ENCODE results near the gene FREM2.

FREM2 gene

DNA sequence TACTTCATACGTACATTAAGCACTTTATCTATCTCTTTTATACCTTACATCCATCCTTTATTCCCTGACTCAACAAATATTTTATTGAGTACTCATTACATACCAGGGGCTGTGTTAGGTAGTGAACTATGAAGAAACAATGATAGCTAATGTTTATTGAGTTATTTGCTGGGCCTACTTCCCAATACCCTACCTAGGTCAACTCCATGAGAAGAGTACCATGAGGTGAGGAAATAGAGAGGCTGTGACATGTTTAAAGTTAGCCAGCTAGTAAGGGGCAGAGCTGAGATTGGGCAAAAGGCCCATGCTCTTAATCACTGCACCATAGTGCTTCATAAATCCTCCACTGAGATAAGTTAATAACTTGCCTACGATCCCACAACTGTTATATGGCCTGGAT is 79.9 kb downstream of the FREM2 start:
- DNase-seq: no peak

DNA sequence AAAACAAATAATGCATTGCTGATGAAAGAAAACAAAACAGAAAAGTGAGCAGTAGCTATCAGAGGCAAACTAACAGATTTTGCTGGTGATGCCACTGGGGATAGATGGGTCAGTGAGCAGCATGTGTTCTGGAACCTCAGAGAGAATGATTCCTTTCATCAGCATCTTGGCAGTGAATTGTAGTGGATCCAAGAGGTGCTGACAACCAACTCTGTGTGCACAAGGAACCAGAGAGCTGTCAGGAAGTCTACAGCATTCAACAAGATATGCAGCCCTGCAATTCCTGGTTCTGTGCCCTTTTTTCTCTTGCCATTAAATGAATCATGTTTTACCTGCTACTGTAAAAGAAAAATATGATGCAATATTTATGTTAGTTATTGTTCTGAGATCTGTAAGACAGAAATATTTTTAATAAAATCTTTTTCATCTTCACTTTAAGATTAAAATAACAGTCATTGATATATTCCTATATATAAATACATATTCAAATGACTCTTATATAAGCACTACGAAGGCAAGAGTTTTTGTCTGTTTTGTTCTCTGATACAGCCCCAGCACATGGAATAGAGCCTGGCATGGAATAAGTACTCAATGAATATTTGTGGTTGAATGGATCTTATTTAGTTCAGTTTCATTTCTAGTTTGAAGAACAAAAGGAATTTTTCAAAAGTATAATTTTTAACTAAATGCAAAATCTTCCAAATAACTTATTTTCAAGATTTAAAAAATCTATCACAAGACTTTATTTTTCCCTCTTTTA is 80.8 kb downstream of the FREM2 start:
- DNase-seq: no peak

GRCh38 chr13:38769526-38769925 is 82.6 kb downstream of the FREM2 start:
- DNase-seq: no peak

DNA sequence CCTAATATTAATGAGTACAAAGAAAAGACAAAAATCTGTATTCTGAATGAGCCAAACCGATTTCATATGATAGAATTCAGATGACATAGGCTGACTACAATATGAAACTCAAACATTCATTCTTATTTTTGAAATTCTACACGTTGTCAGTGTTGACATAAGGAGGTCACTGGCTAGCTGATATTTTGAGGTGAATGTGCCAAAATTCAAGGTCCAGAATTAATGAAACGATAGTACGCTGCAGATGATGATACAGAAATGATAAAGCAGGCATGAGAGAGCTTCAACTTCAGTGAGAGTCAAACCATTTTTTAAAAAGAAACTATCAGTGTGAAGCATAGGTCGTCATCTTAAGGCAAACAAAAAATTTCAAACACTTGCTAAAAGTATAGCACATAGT is 88.2 kb downstream of the FREM2 start:
- no peak for DNase-seq

DNA sequence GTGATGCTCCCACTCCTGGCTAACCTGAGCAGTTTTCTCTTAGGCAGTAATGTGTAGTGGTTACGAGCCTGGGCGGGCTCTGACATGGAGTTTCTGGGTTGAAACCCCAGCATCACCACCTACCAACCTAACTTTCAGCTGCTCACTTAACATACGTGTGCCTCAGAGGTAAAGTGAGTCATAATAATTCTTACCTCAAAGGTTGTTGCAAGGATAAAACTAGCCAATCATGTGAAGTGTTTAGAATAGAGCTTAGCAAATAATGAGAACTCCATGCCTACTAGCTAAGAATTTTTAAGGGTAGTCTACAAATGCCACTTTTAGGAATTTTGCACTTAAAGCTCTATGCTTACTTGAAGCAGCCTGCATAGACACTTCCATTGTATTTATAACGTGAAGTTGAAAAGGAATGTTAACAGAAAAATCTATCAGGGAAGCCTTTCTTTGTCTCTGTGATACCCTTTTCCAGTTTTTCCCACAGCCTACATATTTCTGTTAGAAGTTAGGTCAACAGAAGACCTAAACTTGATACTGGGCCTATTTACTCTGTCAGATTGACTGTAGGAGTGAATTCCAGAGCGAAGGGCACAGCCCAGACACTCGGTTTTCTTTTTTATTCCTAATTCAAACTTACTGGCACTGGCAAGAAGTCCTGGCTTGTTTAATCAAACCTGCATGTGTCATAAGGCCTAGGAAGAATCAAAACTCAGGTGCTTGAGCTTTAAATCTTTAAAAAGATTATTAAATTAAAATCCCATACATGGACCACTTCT is 90.7 kb downstream of the FREM2 start:
- no peak for DNase-seq

- DNase-seq: no peak
These were observed 94.7 kb downstream of the FREM2 start for GRCh38 chr13:38781539-38781938.

DNA sequence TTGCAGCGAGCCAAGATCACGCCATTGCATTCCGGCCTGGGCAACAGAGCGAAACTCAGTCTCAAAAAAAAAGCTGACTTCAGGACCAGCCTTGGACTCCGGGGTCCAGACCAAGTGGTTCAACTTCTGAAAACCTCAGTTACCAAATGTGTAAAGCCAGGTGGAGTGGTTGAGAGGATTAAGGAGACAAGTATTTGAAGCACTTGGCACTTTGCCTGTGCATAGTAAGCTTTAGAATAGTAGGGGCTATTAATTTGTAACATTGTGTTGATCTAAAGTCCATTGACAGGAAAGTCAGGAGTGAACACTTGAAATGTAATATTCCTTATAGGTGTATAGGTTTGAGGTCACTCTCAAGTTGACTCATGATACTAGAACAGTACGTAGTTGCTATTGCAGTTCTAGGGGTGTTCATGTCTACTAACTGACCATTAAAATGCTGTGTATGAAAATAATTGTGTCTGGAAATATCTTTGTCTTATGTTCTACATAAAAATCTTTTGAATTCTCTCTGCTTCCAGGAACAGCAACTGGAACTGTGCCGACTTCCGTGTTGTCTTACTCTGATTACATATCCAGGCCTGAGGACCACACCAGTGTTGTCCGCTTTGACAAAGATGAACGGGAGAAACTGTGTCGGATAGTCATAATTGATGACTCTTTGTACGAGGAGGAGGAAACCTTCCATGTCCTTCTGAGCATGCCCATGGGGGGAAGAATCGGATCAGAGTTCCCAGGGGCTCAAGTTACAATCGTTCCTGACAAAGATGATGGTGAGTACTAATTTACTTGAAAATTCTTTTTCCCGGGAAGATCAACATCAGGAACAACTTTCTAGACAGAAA is 97.4 kb downstream of the FREM2 start:
- no peak for DNase-seq

DNA sequence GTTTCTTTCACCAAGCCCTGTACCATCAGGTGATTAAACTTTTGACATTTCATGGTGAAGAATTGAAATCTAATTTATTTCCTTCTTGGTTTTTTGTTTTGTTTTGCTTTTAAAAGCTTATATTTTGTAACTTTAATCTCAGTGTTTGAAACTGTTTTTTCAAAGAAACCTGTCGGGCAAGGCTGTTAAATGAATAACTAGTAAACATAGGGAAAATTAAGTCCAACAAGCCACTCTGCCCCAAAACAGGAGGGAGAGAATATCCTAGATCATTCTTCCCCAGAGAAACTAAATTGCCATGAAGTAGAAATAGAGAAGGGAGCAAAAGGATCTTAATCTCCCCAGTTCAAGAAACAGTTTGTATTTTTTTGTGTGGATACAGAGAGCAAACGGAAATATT is 98.2 kb downstream of the FREM2 start:
- no peak for DNase-seq

GRCh38 chr13:38785490-38785889 is 98.6 kb downstream of the FREM2 start:
- DNase-seq: no peak

DNA sequence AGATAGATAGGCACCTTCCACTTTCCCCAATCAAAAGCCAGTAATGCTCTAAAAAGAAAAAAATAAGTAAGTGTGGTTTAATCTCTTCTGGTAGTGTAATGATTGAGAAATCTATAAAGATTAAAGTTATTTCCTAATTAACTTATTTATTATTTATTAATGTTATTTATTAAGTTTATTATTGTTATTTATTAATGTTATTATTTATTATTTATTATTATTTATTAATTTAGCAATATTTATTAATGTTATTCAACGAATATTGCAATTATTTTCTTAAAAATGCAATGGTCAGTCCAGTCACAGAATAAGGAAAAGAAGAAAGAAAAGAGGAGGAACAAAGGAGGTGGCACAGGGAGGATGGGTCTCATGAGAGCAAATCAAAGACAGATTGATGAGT is 100.7 kb downstream of the FREM2 start:
- DNase-seq: no peak

DNA sequence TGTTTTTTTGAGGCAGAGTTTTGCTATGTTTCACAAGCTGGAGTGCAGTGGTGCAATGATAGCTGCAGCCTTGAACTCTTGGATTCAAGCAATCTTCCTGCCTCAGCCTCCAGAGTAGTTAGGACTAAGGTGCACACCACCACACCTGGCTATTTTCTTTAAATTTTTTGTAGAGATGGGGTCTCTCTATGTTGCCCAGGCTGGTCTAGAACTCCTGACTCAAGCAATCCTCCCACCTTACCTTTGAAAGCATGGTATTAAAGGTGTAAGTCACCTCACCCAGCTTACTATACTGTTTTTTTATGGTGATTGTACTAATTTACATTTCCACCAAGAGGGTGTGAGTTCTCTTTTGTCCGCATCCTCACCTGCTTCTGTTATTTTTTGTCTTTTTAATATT is 110.0 kb downstream of the FREM2 start:
- DNase-seq: no peak

DNA sequence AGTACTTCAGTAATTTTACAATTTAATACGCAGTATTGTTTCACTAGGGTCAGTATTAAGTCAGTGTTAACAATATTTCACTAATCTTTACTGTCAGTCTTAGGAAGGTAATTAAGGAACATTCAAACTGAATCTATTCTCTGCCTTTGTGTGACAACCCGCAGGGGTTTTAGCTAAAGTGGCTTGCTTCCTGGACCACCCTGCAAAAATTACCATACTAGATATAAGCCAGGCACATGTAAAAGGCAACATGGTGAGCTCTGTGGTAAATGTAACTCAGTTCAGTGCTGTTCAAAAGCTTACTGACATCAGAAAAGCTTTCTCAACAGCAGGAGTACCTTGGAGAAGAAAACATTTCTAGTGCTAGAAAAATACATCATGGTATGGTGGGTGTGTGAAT is 116.7 kb downstream of the FREM2 start:
- no peak for DNase-seq

DNA sequence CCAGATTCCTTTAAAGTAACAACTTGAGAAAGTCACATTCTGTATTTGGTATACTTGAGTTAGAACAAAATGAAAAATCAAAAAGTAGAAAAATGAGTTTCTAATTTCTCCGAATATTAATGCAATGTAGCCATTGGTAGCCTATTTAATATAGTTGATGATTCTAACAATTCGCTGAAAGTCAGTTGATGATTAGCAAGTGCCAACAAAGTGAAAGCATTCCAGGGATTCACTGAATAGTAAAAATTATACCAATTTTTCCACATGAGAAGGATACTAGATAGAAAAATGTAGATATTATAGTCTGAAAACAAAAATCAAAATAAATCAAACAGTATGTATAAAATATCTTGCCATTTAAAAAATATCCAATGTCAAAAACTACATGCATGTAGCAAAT is 117.2 kb downstream of the FREM2 start:
- no peak for DNase-seq

DNA sequence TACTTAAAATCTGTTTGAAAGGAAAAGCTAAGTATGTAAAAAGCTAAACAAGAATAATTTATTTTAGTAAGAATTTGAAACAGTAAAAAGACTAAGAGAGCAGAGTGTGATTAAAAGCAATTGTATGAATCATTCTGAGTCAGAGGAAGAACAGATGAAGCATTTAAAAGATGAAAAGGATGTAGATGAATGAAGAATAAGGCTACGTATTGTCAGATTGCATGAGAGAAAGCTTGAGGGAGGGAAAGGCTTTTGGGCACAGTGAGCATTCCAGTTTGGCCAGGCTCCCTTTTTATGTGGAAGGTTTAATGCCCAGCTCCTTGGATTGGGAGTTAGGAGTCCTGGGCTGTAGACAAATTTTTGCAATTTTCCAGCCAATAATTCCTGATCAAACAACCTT is 117.7 kb downstream of the FREM2 start:
- no peak for DNase-seq

DNA sequence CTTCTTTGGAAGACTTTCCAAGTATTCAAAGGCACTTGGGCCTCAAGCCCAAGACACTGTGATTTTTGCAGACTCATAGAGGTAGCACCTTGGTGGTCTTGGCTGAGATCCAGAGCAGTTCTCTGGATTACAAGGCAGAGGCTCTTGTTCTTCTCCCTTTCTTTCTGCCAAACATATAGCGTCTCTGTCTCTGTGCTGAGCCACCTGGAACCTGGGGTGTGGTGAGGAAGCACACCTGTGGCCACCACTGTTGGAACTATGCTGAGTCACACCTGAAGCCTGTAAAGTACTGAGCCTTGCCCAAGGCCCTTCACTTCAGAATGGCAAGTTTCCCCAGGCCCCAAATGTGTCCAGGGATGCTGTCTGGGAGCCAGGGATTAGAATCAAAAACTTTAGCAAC is 127.5 kb downstream of the FREM2 start:
- no peak for DNase-seq

DNA sequence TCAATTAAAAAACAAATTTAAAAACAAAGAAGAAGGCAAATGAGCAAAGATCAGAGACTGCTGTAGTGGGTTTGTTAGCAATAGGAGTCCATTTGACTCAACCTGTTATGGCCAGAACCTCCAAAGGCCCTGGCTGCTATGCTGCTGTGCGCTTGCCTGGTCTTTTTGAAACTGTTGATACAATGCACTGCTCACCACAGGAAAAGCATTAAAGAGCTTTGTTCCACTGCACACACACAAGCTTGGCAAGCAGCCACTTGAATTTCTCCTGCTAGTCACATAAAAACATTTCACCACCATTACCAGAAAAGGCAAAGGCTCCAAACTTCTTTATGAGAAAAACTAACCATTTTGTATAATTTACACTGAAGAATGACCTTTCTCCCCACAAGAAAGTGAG is 132.2 kb downstream of the FREM2 start:
- DNase-seq: no peak

DNA sequence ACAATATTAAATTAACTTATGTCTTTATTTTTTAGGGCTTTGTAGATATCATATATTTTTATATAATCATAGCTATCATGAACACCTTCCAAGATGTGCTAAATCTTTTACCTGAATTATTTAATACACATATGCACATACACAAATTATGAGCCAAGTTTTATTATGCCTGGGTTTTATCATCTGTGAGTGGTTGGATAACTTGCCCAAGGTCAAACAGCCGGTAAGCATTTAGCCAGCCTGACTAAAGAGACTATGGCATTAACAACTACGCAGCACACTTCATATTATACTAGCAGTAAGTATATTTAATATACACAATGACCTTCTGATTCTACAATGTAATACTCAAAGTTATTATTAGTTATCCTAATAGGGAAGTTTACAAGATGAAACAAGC is 132.7 kb downstream of the FREM2 start:
- DNase-seq: no peak

GRCh38 chr13:38821770-38822551 is 135.1 kb downstream of the FREM2 start:
- DNase-seq: no peak

- no peak for DNase-seq
These were observed 137.5 kb downstream of the FREM2 start for GRCh38 chr13:38824342-38824741.

- no peak for DNase-seq
These were observed 139.4 kb downstream of the FREM2 start for GRCh38 chr13:38826182-38826813.

- no peak for DNase-seq
These were observed 143.7 kb downstream of the FREM2 start for GRCh38 chr13:38830442-38831045.

DNA sequence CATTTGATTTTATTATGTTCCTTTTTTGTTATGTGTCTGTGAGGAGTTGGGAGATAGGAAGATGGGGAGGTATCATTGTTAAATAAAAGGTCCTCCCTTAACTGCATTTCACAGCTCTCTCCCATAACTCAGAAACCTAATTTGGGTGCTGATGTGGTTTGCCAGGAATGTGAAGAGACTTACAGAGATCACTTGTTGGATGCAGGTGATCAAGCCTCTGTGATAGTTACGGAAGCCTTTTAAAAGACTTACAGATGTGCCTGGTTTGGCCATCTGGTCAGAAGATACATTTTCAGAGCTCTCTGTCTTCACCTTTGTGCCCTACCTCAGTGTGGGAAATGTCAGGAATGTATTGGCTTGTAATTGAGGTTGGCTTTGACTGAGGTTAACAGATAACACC is 157.7 kb downstream of the FREM2 start:
- DNase-seq: no peak

Data from NCI-H1417 treated with DMSO at 0.1 percent for 48 hours (cell line).